Activated CD8-positive, alpha-beta memory T cell treated with anti-CD3 and anti-CD28 coated beads for 4 hours (primary cell): ENCODE data around the gene MRPS5.
"Not testable (repeated sequence)": the region's sequence is repeated elsewhere in the genome, so short reads cannot be mapped to it uniquely, and the experiment has no call there.

ENCODE experiments used
- DNase-seq, 2 donors: peaks; one replicate each; pipeline ENCODE4 v3.0.0-alpha.2; 2020; ENCODE audit warnings: low read depth in 2 of 2

MRPS5 gene

DNA sequence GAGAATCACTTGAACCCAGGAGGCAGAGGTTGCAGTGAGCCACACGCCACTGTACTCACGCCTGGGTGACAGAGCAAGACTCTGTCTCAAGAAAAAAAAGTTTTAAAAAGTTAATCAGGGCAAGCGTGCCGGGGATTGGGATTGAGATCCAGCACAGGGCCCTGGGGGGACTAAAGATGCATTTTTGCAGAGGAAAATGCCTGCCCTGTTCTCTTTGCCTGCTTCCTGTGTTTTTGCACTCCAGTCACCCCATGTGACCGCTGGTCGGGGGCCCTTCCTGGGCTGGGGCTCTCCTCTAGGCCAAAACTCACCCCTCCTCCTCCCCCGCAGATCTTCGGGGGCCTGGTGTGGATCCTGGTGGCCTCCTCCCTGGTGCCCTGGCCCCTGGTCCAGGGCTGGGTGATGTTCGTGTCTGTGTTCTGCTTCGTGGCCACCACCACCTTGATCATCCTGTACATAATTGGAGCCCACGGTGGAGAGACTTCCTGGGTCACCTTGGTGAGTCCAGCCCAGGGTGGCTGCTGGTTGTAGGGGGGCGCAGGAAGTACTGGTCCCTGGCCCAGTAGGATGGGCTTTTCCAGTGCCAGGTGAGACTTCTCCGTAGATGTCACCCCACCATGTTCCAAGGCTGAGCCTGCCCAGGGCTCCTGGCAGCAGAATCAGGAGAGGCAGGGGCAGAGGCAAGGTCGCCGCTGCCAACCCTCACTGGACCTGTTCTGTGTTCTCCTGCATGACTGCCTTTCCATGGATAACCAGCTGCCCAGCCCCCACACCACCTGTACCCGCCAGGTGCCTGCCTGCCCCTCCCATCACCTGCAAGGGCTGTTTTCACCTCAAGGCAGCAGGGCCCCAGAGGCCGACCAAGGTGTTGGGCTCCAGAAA, 73.7 kb downstream of the MRPS5 start:
- DNase-seq: no peak

GRCh38 chr2:95046371-95047112, 75.1 kb downstream of the MRPS5 start:
- DNase-seq: no peak

- no peak for DNase-seq
These were observed 77.0 kb downstream of the MRPS5 start for GRCh38 chr2:95044601-95045000.

DNA sequence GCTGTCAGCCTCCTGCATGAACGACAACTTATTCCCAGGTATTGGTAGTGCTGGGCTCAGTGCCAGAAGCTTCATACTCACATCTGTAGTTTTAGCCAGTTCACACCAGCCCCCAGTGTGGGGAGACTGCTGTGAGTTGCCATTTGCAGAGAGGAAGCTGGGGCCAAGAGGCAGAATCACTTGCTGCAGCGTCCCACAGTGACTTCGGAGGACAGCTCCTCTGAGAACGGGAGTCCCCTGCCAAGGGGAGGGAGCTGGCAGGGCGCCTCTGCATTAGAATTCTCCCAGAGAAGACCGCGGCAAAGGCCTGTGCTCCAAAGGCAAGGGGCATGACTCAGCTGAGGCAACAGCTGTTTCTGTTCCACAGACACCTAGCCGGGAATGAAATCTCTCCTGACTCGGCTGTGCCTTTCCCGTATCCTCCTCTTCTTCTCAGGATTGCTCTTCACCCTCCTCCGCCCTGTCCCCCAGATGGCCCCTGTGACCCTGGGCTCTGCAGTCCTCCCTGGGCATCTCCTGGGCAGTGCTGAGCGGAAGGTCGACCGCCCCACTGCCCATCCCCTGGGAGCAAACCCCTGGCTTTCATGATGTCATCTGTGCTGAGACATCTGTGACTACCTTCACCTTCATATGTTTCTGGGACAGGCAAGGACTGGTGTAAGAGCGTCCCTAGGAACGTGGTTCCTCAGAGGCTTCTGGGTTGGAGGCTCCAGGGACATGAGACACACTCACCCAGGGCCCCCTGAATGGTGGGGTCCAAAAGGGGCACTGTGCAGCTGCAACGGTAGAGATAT, 78.1 kb downstream of the MRPS5 start:
- DNase-seq: no peak

- no peak for DNase-seq
These were observed 78.9 kb downstream of the MRPS5 start for GRCh38 chr2:95042472-95043271.

GRCh38 chr2:95041824-95042442, 79.7 kb downstream of the MRPS5 start:
- no peak for DNase-seq

- DNase-seq: no peak
These were observed 80.4 kb downstream of the MRPS5 start for GRCh38 chr2:95041060-95041823.

GRCh38 chr2:95040426-95040825, 81.2 kb downstream of the MRPS5 start:
- no peak for DNase-seq

- no peak for DNase-seq
These were observed 81.6 kb downstream of the MRPS5 start for GRCh38 chr2:95039978-95040377.

GRCh38 chr2:95039363-95039762, 82.2 kb downstream of the MRPS5 start:
- peak in 1 of 2 donors; percentile 39 for DNase-seq

GRCh38 chr2:95038635-95039298, 82.8 kb downstream of the MRPS5 start:
- no peak for DNase-seq

DNA sequence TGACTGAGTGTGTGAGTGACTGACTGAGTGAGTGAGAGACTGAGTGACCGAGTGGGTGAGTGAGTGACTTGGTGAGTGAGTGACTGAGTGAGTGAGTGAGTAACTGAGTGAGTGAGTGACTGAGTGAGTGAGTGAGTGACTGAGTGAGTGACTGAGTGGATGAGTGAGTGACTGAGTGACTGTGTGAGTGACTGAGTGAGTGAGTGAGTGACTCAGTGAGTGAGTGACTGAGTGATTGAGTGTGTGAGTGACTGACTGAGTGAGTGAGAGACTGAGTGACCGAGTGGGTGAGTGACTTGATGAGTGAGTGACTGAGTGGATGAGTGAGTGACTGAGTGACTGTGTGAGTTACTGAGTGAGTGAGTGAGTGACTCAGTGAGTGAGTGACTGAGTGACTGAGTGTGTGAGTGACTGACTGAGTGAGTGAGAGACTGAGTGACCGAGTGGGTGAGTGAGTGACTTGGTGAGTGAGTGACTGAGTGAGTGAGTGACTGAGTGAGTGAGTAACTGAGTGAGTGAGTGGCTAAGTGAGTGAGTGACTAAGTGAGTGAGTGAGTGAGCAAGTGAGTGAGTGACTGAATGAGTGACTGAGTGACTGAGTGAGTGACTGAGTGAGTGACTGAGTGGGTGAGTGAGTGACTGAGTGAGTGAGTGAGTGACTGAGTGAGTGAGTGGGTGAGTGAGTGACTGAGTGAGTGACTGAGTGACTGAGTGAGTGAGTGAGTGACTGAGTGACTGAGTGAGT, 83.6 kb downstream of the MRPS5 start:
- not testable (repeated sequence) for DNase-seq

- no peak for DNase-seq
These were observed 84.2 kb downstream of the MRPS5 start for GRCh38 chr2:95037384-95037839.

DNA sequence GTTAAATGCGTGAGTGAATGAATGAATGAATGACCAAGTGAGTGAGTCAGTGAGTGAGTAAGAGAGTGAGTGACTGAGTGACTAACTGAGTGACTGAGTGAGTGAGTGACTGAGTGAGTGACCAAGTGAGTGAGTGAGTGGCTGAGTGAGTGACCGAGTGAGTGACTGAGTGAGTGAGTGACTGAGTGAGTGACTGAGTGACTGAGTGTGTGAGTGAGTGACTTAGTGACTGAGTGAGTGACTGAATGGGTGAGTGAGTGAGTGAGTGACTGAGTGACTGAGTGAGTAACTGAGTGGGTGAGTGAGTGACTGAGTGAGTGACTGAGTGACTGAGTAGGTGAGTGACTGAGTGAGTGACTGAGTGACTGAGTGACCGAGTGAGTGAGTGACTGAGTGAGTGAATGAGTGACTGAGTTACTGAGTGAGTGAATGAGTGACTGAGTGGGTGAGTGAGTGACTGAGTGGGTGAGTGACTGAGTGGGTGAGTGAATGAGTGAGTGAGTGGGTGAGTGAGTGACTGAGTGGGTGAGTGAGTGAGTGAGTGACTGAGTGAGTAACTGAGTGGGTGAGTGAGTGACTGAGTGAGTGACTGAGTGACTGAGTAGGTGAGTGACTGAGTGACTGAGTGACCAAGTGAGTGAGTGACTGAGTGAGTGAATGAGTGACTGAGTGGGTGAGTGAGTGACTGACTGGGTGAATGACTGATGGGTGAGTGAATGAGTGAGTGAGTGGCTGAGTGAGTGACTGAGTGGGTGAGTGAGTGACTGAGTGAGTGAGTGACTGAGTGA, 84.8 kb downstream of the MRPS5 start:
- no peak for DNase-seq
